Cardiac fibroblast (primary cell): Measurements from ENCODE around the gene KCNK5.

Experiments used
- DNase-seq, 2 donors: peaks; one replicate each; pipeline versions ENCODE4 v3.0.0 to v3.0.0-alpha.2; 2010; ENCODE audit warnings: low read depth in 2 of 2
- H3K4me3 ChIP-seq, 2 donors: replicated peaks in 1 of 2; 1 replicate in 1 of 2; 2 replicates in 1 of 2; pipeline ENCODE4 v1.5.1; 2011; ENCODE audit warnings: low read depth in 2 of 2, low read length in 2 of 2, mild to moderate bottlenecking in 2 of 2, moderate library complexity in 1 of 2
- TF ChIP-seq, protein P1 (sequence below): IDR thresholded peaks from one replicate; pipeline ENCODE4 v1.5.1; 2011; ENCODE audit warnings: low read depth, mild to moderate bottlenecking, low read length, inconsistent platforms

KCNK5 gene

DNA sequence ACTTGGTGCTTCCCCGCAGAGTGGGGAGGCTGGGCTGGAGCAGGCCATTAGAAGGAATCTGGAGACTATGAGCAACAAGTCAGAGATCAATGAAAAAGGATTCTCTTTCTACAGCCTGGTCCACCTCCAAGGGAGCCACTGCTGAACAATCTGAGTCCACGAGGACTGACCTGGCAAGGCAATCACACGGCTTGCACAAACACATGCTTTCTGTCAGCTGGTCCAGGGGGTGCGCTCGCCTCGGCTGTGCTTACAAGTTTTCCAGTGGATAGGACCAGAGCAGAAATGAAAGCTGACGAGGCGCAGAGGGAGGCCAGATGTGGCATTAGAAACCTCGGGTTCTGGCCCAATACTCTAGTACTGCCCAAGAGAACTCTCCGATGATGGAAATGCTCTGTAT, 18.1 kb downstream of the KCNK5 start:
- TF ChIP-seq, protein P1, sequence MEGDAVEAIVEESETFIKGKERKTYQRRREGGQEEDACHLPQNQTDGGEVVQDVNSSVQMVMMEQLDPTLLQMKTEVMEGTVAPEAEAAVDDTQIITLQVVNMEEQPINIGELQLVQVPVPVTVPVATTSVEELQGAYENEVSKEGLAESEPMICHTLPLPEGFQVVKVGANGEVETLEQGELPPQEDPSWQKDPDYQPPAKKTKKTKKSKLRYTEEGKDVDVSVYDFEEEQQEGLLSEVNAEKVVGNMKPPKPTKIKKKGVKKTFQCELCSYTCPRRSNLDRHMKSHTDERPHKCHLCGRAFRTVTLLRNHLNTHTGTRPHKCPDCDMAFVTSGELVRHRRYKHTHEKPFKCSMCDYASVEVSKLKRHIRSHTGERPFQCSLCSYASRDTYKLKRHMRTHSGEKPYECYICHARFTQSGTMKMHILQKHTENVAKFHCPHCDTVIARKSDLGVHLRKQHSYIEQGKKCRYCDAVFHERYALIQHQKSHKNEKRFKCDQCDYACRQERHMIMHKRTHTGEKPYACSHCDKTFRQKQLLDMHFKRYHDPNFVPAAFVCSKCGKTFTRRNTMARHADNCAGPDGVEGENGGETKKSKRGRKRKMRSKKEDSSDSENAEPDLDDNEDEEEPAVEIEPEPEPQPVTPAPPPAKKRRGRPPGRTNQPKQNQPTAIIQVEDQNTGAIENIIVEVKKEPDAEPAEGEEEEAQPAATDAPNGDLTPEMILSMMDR: no peak
- no peak overlapping the region for H3K4me3 ChIP-seq
- no peak for DNase-seq

DNA sequence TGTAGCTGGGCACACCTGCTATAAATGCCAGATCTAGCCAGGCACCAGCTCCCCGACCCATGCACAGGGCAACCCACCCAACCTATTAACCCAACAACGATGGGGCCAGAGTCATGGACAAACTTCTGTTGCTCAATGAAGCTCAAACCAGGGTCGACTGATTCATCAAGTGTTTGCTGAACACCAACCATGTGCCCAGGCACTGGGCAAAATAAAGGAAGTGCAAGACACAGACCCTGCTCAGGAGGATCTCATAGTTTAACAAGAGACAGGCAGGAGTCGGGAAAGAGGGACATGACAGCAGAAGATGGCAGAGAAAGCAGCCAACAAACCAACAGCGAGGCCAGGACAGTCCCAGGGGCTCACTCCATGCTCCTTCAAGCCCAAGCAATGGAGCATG, 18.8 kb downstream of the KCNK5 start:
- TF ChIP-seq, protein P1: no peak
- H3K4me3 ChIP-seq: no peak overlapping the region
- no peak for DNase-seq

DNA sequence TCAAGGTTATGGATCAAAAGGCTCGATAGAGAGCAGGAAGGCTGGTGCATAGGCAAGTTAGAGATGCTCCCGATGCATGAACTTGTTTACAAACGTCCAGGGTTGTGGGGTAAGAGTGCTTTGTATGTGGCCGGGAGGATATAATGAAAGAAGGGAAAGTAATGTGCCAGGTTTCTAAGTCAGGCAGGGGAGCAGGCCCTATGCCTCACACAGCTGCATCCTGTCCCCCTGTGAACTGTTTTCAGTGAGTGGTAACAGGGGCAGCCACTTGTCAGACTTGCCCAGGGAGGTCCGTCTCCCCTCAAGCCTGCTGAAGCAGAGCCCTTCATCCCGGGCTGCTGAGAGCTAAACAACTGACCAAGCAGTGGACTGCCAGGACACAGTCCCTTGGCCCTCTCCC, 19.4 kb downstream of the KCNK5 start:
- H3K4me3 ChIP-seq: no peak overlapping the region
- TF ChIP-seq, protein P1: no peak
- DNase-seq: no peak

DNA sequence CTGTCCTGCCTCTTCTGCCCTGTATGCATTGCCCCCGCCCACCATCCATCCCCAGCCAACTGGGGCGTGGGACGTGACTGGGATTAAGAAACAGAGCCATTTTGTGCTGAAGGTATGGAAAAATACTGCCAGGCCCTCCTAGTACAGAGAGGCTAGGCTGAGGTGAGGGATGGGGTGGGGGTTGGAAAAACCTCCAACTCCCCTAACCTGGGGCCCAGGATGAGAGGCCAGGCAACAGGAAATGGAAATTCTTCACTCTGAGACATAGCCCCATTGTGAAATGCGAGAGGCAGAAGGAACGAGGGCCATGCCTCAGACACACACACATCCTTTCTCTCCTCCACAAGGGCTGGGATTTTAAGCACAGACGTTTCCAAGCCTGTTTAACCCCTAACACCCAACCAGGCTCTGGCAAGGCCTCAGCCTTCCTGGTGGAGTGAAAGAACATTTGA, 19.9 kb downstream of the KCNK5 start:
- H3K4me3 ChIP-seq: no peak overlapping the region
- TF ChIP-seq, protein P1: no peak
- DNase-seq: no peak

DNA sequence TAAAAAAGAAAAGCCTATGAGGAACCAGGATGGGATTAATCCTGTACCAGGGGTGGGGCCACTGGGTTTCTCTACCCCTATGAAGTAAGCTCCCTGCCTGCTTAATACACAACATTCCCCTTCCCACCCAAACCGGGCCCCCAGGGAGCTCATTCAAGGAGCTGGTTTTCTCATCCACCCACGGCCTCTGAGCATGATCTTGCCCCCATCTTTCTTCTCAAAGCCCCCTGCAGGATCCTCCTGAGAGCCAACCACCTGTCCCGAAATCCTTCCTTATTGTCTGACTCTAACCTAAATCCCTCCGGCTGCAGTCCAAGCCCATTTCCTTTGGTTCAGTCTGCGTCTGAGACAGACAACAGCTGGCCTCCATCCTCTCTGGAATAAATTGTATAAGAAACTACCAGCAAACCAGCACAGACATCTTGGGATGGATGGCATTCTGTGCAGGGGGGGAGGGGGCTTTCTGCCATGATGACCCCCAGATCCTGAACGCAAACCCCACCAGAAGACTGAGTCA, 21.0 kb downstream of the KCNK5 start:
- no peak overlapping the region for H3K4me3 ChIP-seq
- no peak for DNase-seq
- TF ChIP-seq, protein P1: no peak

DNA sequence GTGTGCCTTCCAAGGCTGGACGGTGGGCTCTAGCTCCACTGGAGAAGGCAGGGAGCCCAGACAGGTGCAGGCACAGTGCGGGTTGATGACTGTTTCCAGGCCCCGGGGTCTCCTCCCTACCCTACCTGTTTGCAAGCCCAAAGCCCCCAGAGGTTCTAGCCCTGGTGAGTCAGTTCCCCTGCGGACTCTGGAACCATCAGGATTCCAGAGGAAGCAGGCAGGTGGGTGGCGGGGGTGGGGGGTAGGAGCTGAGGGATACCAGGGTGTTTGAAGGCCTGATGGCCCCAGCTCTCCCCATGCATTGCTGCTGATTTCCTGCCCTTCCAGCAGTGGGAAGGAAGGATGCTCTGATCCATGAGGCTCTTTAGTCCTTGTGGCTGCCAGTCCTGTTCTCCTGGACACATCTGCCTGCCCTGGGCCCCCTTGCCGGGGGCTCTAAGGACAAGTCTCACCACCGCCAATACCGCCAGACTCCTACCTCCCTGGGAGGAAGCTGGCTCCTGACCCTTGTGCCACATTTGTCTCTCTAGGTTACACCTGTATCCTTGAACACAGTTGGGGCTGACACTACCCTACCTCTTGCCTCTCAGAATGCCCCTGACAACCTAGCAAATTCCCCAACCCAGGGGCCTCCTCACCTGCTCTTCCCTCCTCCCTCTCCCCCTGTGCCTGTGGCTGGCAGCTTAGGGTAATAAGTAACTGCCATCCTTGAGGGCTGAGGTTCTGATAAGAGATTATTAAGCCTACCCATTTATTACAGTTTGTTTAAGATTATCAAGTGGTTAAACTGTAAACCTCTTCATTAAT, 21.7 kb downstream of the KCNK5 start:
- no peak overlapping the region for H3K4me3 ChIP-seq
- DNase-seq: no peak
- TF ChIP-seq, protein P1: no peak

DNA sequence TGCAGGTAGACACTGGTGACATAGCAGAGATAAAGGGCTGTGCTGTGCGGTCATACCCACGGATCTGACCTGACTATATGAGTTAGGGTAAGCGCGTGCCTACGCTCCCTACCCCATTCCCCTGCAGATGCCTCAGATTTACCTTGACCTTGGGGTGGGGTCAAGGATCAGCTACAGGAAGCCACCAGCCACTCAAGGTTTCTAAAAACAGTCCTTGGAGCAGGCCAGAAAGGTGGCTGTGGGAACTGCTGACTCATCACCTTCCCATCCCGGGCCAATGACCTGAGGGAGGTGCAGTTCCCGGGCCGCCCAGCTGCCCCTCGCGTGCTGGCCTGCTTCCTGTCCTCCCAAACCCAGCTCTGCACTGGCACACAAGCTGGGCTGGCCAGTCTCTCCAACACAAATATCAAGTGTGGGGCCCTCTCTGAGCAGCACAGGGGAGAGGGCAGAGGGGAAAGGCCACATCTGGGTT, 23.0 kb downstream of the KCNK5 start:
- no peak overlapping the region for H3K4me3 ChIP-seq
- TF ChIP-seq, protein P1: no peak
- DNase-seq: no peak
